HG02763 (cell line): ENCODE results near the gene VSX1.

ENCODE experiments used
- ATAC-seq: cut with Tn5 transposase; IDR thresholded peaks from one replicate; pipeline ENCODE4 v1.9.1; 2021; ENCODE audit warnings: mild to moderate bottlenecking, moderate library complexity; ENCODE audit not compliant: unreplicated experiment

The VSX1 gene

GRCh38 chr20:25081730-25082497, at the start of gene VSX1:
VSX1 (minus strand) TSS chr20:25082141; CDS start chr20:25082096, 45 bp downstream.
- ATAC-seq: no peak

- ATAC-seq: no peak
Measured at GRCh38 chr20:25129908-25130307, 48.0 kb upstream of the VSX1 start.

GRCh38 chr20:25129428-25129827, 47.5 kb upstream of the VSX1 start:
- no peak for ATAC-seq

- no peak for ATAC-seq
Measured at GRCh38 chr20:25128649-25129048, 46.7 kb upstream of the VSX1 start.

GRCh38 chr20:25127761-25128537, 46.0 kb upstream of the VSX1 start:
- ATAC-seq: no peak

GRCh38 chr20:25126204-25127029, 44.5 kb upstream of the VSX1 start:
- no peak for ATAC-seq

- no peak for ATAC-seq
Measured at GRCh38 chr20:25125636-25126035, 43.7 kb upstream of the VSX1 start.

- no peak for ATAC-seq
Measured at GRCh38 chr20:25120920-25121319, 39.0 kb upstream of the VSX1 start.

DNA sequence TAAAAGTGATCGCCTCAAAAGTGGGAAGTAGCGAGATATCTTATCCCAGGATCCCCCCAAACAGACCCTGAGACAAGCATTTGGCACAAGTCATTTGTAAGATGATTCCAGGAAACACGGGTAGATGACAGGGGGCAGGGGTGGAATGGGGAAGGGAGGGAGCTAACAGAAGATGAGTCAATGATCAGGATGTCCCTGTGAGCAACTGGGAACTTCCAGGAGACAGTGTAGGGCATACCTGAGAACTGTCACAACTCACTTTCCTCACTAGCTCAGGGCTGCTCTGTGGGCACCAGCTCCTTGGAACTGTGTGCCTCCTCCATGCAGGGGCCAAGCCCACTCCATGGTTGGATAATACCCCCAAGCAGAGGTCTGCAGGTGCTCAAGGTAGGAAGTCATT, 38.5 kb upstream of the VSX1 start:
- no peak for ATAC-seq

DNA sequence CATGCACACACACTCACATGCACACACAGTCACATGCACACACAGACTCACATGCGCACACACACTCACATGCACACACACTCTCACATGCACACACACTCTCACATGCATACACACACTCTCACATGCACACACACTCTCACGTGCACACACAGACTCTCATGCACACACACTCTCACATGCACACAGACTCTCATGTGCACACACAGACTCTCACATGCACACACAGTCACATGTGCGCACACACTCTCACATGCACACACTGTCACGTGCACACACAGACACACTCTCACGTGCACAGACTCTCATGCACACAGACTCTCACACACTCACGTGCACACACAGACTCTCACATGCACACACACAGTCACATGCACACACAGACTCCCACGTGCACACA, 36.6 kb upstream of the VSX1 start:
- ATAC-seq: no peak

DNA sequence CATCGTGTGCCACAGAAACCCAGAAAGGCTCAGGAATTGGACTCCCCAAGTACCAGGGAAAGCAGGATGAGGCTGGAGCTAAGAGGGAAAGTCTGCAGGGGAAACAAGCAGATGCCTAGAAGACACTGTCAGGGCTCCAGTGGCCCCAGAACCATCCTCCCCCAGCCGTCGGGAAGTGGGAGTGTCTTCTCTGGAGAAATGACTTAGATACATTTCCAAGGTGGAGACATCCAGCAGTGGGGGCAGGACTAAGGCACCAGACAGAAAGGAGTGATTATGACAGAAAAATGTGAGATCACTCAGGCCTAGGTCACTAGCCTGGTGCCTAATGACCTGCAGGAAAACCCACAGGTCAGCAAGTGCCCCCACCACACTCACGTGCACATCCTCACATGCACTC, 36.0 kb upstream of the VSX1 start:
- ATAC-seq: no peak

GRCh38 chr20:25116739-25117458, 35.0 kb upstream of the VSX1 start:
- ATAC-seq: no peak

- no peak for ATAC-seq
Measured at GRCh38 chr20:25103526-25103925, 21.6 kb upstream of the VSX1 start.

DNA sequence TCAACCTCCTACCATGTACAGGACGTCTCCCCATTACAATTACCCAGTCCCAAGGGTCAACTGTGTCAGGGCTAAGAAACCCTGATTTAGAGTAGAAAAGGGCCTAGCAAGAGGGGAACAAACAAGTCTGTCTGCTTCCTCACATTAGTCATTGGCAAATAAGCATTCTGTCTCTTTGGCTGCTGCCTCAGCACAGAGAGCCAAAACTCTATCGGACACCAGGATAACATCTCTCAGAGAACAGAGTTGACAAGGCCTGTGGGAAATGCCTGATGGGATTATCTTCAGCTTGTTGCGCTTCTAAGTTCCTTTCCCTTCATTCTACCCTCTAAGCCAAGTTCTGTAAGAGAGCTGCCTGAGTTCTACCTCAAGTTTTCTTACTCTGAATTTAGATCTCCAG, 19.0 kb upstream of the VSX1 start:
- ATAC-seq: no peak

DNA sequence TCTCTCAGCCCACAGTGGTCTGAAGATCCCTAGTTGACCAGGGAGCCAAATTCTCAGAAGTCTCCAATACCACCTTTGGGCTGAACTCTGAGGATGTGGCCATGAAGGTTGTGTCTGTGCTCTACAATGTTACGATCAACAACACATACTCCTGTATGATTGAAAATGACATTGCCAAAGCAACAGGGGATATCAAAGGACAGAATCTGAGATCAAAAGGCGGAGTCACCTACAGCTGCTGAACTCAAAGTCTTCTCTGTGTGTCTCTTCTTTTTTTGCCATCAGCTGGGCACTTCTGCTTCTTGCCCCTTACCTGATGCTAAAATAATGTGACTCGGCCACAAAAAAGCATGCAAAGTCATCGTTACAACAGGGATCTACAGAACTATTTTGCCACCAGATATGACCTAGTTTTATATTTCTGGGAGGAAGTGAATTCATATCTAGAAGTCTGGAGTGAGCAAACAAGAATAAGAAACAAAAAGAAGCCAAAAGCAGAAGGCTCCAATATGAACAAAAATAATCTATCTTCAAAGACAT, 17.7 kb upstream of the VSX1 start:
- no peak for ATAC-seq

DNA sequence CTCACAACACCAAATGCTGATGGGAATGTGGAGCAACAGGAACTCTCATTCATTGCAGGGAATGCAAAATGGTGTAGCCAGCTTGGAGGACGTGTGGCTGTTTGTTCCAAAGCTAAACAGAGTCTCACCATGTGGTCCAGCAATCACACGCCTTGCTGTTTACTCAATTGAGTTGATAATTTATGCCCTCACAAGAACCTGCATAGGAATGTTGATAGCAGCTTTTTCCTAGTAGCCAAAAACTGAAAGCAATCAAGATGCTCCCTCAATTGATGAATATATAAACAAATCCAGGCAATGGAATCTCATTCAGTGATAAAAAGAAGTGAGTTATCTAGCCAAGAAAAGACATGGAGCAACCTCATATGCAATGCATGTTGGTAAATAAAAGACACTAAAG, 15.6 kb upstream of the VSX1 start:
- ATAC-seq: no peak

DNA sequence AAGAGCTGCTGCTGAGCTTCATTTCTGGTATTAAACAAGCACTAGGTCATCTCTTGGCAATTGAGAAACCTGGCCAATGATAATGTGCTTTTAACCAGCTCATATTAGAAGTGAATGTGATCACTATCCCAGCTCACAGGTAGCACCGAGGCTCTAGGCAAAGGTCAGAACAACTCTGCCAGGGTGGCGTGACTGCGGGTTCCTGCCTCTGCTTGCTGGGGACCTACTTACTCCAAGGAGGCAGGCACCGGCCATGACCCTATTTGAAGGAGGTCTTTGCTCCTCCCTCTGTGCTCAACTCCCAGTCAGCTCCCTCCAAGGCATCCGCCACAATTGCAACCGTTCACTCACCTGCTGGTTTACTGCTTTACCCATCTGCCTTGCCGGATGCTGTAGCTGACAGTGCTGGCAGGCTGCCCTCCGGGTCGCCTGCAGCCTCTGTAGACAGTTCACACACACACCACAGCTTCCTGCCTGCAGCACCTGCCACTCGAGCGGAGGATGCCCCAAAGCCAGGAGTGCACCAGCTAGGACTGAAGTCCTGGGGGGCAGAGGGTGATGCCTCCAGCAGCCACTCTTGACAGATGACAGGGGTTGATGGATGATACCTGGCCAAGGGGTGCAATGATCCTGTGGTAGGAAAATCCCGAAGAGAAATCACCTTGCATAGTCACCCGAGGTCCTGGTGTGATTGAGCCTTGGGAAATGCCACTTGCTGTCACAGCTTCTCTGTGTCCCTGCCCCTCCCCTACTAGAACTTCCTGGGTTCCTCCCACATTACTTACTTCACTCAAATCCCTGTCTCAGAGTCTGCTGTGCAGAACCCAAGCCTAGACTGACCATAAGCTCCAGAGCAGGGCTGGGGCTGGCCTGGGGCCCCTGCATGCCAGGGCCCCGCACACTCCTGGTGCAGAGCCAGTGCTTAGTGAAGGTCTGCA, 8.8 kb upstream of the VSX1 start:
- ATAC-seq: peak; percentile 84

GRCh38 chr20:25089662-25090061, 7.7 kb upstream of the VSX1 start:
- no peak for ATAC-seq

- ATAC-seq: no peak
Measured at GRCh38 chr20:25089096-25089495, 7.2 kb upstream of the VSX1 start.
